ENCODE measurements around the gene PLPPR3. TPM values are rescaled to one million over a fixed set of nuclear protein-coding genes. Genes with fewer than 3 reads are reported as not detected.

PLPPR3 gene
- total and polyA plus RNA-seq, 9 of the 15 experiments (the other 6 are each of a cell fraction or from before 2014, with no cell fraction given) = 0.01 to 48.2 (median 8.6) TPM

DNA sequence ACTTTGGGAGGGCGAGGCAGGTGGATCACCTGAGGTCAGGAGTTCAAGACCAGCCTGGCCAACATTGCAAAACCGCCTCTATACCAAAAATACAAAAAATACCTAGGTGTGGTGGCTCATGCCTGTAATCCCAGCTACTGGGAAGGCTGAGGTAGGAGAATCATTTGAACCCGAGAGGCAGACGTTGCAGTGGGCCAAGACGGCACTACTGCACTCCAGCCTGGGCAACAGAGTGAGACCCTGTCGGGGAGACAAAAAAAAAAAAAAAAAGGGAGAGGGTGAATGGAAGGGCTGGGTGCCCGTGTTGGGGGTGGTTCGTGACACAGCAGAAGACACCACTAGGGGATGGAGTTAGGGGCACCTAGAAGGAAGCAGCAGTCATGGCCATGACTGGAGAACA lies 48.6 kb upstream of the PLPPR3 start:
- DNase-seq (ENCODE audit: extremely low read depth in 1 of 4, low spot score in 3 of 4) = no peak
- H3K4me1 ChIP-seq (replicated peaks in 1 of 2; ENCODE audit: control insufficient read depth in 2 of 2, insufficient read depth in 2 of 2, low read length in 2 of 2) = peaks cover 16 to 84% of the 10 kb centered on the region in 2 experiments
- TF ChIP-seq ZNF830 (CRISPR knock-in tag; IDR thresholded peaks at IDR 0.05) (no peak), ARNT (IDR thresholded peaks at IDR 0.05) (no peak), ZKSCAN8 (CRISPR knock-in tag; IDR thresholded peaks at IDR 0.05) (no peak), ZBED1 (IDR thresholded peaks at IDR 0.05) (no peak), POLR2A (conservative IDR thresholded peaks at IDR 0.05) (peak; percentile 45; the same call in 1 of the 2 replicates), ZNF121 (CRISPR knock-in tag; conservative IDR thresholded peaks at IDR 0.05) (peak; percentile 84)
- H4K20me1 ChIP-seq (replicated peaks; ENCODE audit: control insufficient read depth, insufficient read depth, low read length) = no peaks in the 10 kb centered on the region; the same call in 1 of the 2 replicates
- in situ Hi-C loops (cut with MboI) (no loop called here), intact Hi-C loops (cut with micrococcal nuclease) (no loop called here)
- ChIA-PET POLR2A (interaction anchor here (0.6 kb wide), 1 partner anchor 72 kb away, joined by 4 read pairs; no protein-coding TSS in a partner anchor), CTCF (ENCODE audit: low intra/inter-chr PET ratio) (no interaction called here)
- no peak for FAIRE-seq
- no TSS peak for BruUV-seq (replicated peaks)
- ATAC-seq = no peak
- no peak overlapping the region for H2AFZ ChIP-seq (ENCODE audit: low read depth, low read length)
- no peaks in the 10 kb centered on the region for H3K9me1 ChIP-seq (ENCODE audit: control insufficient read depth, insufficient read depth, low read length)
- H3K27me3 ChIP-seq (ENCODE audit: control insufficient read depth in 2 of 2, insufficient read depth in 2 of 2, low read length in 2 of 2) = no peaks in the 10 kb centered on the region
- no peak overlapping the region for H3K27ac ChIP-seq (ENCODE audit: extremely low read depth, low read depth, low read length)
- no peaks in the 10 kb centered on the region for H3K9me3 ChIP-seq (replicated peaks; ENCODE audit: control insufficient read depth, insufficient read depth, low read depth, low read length)
- H3K79me2 ChIP-seq (ENCODE audit: control insufficient read depth, insufficient read depth, low read length) = no peaks in the 10 kb centered on the region
- H3K36me3 ChIP-seq (ENCODE audit: control insufficient read depth, insufficient read depth, low read length) = peaks cover 72% of the 10 kb centered on the region; the same call in 2 of the 3 replicates
- no peak overlapping the region for H3K4me3 ChIP-seq
- 97% methylated on average over 4 of the region's 8 CpGs for WGBS (ENCODE audit: insufficient coverage, low coverage, missing lambda C conversion rate)
- no peak overlapping the region for H3K4me2 ChIP-seq (ENCODE audit: insufficient read depth, low read length)
- peak overlapping the region in 1 of 2 experiments; percentile 86; a peak in 1 of 4 replicates for H3K9ac ChIP-seq (ENCODE audit: insufficient read depth in 1 of 2, low read depth in 2 of 2, low read length in 2 of 2)

Data from K562 (cell line).